GM21528 (cell line): ENCODE data around the gene ACTR3C.
"Not testable (repeated sequence)": the region's sequence is repeated elsewhere in the genome, so short reads cannot be mapped to it uniquely, and the experiment has no call there.

Experiments used
- ATAC-seq: cut with Tn5 transposase; IDR thresholded peaks from one replicate; pipeline ENCODE4 v1.9.1; 2021; ENCODE audit warnings: mild to moderate bottlenecking, moderate library complexity; ENCODE audit not compliant: unreplicated experiment, low FRiP score

Gene ACTR3C

GRCh38 chr7:150287815-150288214 is 35.5 kb downstream of the ACTR3C start:
- ATAC-seq, result not testable (repeated sequence)

GRCh38 chr7:150285849-150286754 is 37.2 kb downstream of the ACTR3C start:
- ATAC-seq, result not testable (repeated sequence)

GRCh38 chr7:150283608-150284007 is 39.7 kb downstream of the ACTR3C start:
- ATAC-seq, result not testable (repeated sequence)

GRCh38 chr7:150283111-150283510 is 40.2 kb downstream of the ACTR3C start:
- ATAC-seq, result not testable (repeated sequence)

GRCh38 chr7:150281681-150282403 is 41.5 kb downstream of the ACTR3C start:
- not testable (repeated sequence) for ATAC-seq

- not testable (repeated sequence) for ATAC-seq
Measured at GRCh38 chr7:150278383-150278782, 45.0 kb downstream of the ACTR3C start.

- not testable (repeated sequence) for ATAC-seq
Measured at GRCh38 chr7:150276132-150276695, 47.1 kb downstream of the ACTR3C start.

- not testable (repeated sequence) for ATAC-seq
Measured at GRCh38 chr7:150271898-150272297, 51.4 kb downstream of the ACTR3C start.

GRCh38 chr7:150270101-150270824 is 53.1 kb downstream of the ACTR3C start:
- not testable (repeated sequence) for ATAC-seq

- ATAC-seq, result not testable (repeated sequence)
Measured at GRCh38 chr7:150268798-150269197, 54.5 kb downstream of the ACTR3C start.

GRCh38 chr7:150268287-150268686 is 55.1 kb downstream of the ACTR3C start:
- ATAC-seq, result not testable (repeated sequence)

- not testable (repeated sequence) for ATAC-seq
Measured at GRCh38 chr7:150266953-150267665, 56.2 kb downstream of the ACTR3C start.

GRCh38 chr7:150262656-150263055 is 60.7 kb downstream of the ACTR3C start:
- ATAC-seq, result not testable (repeated sequence)

- ATAC-seq, result not testable (repeated sequence)
Measured at GRCh38 chr7:150247745-150248144, 75.6 kb downstream of the ACTR3C start.

- ATAC-seq, result not testable (repeated sequence)
Measured at GRCh38 chr7:150245208-150245607, 78.1 kb downstream of the ACTR3C start.

- ATAC-seq, result not testable (repeated sequence)
Measured at GRCh38 chr7:150242935-150243334, 80.4 kb downstream of the ACTR3C start.

- not testable (repeated sequence) for ATAC-seq
Measured at GRCh38 chr7:150225444-150225843, 97.9 kb downstream of the ACTR3C start.

- ATAC-seq, result not testable (repeated sequence)
Measured at GRCh38 chr7:150222083-150222972, 101.0 kb downstream of the ACTR3C start.
